Activated naive CD4-positive, alpha-beta T cell treated with Interleukin-2 at 50 U/mL for 16 hours (primary cell): ENCODE results near the gene DNAH7.
"Not testable (repeated sequence)": the region's sequence is repeated elsewhere in the genome, so short reads cannot be mapped to it uniquely, and the experiment has no call there.

ENCODE experiments used
- DNase-seq: peaks from one replicate; pipeline ENCODE4 v3.0.0-alpha.2; 2020

Gene DNAH7

DNA sequence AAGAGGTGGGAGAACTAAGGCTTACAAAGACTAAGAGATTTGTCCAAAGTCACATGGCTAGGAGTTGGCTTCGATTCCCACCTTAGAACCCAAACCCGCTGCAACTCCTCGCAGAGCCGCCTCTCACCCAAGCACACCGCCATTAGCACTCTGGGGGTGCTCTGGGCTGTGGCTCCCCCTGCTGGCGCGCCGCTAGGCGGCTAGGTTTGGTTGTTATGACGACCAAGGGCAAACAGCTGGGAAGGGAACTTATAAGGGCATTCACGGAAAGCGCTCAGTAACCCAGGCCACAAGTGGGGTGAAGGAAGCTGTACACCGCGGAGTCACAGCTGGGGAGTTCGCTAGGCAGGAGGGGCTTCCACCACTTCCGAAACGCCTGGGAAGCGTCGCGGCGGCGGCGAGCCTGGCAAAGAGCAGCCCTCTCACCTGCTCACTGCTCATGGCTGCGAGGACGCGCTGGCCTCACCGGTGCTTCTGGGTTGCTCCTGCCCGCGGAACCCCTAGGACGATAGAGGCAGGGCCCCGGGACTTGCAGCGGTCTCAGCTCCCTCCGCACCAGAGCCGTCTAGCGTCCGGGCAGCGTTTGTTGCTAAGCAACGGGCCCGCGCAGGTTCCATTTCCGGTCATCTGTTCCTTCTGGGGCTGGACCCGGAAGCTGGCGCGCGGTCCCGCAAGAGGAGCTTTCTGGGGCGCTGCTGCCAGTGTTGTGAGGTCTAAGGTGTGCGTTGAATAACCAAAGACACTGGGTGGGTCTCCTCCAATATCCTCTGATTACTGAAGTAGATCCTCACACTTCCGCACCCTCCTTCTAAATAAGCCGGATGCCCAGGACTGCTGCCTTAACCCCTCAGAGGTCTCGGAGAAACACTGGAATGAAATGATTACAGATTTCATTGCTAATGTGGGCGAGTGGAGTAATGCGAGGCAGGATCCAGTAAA is at the start of gene DNAH7:
Gene DNAH7 (minus strand): TSS at position 567 of the 939 bp plus-strand sequence. CDS start 126 bp downstream, at position 441.
- DNase-seq: peak; percentile 91

GRCh38 chr2:196117214-196117705 is 48.6 kb upstream of the DNAH7 start:
- no peak for DNase-seq

DNA sequence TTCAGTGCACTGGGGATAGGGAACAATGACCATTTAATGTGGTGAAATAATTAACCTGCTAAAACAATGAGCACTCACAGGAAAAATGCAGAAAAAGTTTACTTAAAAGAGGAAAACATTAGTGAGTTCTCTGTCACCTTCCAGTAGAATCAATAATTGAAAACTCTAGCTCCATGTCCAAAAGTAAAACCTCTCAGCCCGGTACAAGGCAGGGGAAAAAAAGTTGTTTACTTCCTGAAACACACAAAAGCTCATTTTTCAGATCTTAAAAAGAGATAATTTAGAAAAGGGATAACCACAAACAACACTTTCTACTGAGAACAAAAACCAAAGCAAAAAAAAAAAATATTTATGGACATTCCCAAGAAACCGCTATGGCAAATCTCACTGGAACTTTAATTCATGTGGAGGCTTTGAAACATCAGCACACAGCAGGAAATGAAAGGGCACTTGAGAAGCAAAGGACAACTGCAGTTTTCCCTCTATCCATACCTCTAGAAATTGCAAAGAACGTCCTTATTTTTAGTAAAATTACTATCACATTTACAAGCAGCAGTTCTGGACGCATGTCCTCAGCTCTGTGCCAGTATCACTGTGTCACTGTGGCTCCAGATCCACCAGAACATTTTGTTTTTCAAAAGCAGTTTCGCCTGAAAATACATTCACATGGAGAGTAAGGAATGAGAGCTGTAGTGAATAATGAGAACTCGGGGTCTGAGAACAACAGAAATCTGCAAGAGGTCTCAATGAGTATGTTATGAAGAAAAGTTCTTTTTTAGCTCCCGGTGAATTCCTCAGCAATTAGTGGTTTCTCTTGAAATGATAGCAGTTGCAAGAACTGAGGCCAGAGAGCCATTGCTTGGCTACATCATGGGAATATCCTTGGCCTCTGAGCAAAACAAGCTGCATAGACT is 44.7 kb upstream of the DNAH7 start:
- no peak for DNase-seq

DNA sequence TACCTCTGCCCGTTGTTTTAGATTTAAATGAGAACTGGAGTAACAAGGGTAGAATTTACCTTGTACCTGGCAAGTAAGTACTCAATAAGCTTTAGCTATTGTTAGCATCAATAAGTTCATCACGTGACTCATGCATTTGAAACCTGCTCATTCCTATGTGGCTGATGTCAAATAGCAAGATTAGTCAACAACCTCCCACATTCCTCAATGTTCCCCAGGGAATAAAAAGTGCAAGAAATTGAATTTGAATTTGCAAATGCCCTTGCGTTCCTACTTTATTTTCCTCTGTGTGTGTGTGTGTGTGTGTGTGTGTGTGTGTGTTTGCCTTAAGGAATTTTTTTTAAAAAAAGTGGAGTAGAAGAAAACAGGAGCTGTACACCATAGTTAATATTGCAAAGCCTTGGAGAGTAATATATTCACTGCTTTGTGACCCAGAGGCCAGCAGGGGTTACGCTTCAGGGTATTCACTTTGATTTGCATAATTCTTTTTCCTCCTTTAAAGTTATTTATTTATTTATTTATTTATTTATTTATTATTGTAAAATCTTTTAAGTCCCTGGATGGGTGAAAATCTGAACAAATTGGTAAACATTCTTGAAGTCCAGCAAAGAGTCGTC is 43.9 kb upstream of the DNAH7 start:
- DNase-seq: no peak

DNA sequence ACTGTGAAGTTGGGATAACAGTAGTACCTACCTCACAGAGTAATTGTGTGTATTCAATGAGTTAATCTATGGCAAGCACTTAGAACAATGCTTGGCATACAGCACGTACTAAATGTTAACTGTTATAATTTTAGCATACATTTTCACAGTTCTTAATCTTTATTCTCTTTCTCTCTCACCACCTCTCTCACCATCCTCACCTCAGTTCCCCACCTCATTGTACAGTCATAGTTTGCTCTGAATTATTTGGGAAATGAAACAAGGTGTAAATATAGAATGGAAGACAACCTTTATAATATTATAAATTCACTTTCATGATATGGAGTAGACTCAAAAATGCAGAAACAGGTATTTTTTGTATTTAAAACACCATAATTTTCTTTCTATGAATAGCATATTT is 40.0 kb upstream of the DNAH7 start:
- no peak for DNase-seq

- DNase-seq: no peak
Measured at GRCh38 chr2:196105951-196106350, 37.3 kb upstream of the DNAH7 start.

GRCh38 chr2:196104066-196104465 is 35.4 kb upstream of the DNAH7 start:
- no peak for DNase-seq

GRCh38 chr2:196103626-196104025 is 35.0 kb upstream of the DNAH7 start:
- DNase-seq: no peak

GRCh38 chr2:196101325-196101991 is 32.8 kb upstream of the DNAH7 start:
- DNase-seq: peak; percentile 24

DNA sequence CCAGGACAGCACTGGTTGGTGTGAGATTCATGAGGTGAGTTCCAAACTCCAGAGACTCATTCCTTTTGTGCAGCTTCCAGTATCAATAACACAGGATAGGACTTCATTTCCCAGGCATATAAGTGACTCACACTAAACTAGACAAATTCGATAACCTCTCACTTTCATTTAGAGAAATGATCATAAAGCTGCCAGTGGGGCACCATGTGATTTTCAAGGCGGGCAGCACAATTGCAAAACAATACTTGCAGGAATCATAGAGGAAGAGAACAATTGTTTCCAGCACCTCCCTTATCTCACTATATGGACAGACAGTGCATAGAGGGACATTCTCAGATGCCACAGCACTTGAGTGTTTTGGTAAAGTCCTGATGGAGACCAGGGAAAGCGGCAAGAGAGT is 31.3 kb upstream of the DNAH7 start:
- DNase-seq: no peak

DNA sequence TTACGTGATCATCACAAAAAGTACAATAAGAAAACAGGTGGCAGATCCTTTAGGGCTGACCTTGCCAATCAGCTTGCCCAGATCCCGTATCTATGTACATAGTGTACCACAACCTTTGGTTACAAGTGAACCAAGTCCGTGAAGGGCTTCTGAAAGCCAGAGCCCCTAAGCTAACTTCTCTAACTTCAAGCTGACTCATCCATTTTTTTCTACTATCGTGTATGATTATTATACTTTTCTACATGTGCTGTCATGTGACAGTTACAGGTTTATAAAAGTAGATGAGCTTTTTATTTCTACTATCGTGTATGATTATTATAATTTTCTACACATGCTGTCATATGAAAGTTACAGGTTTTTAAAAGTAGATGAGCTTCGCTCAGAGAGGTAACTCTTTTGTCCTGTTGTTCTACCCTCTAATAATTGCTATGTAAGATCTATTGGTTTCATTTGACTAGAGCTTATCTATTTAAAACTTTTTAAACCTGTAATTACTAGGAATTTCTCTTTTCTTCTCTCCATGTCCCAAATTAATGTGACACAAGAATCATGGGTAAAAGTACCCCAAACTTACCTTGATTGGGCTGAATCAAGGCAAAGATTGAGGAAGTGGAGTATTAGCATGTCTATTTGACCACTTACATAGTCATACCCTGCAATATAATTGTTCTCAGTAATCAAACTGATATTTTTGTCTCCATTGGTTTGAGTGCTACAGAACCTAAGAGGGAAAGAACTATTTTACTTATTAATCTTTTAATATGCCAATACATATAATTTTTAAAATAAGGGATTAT is 29.4 kb upstream of the DNAH7 start:
- no peak for DNase-seq

GRCh38 chr2:196096982-196097745 is 28.5 kb upstream of the DNAH7 start:
- DNase-seq: no peak

- no peak for DNase-seq
Measured at GRCh38 chr2:196096264-196096663, 27.6 kb upstream of the DNAH7 start.

DNA sequence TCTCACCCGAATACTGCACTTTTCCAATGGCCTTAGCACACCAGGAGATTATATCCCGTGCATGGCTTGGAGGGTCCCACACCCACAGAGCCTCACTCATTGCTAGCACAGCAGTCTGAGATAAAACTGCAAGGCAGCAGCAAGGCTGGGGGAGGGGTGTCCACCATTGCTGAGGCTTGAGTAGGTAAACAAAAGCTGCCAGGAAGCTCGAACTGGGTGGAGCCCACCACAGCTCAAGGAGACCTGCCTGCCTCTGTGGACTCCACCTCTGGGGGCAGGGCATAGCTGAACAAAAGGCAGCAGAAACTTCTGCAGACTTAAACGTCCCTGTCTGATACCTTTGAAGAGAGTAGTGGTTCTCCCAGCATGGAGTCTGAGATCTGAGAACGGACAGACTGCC is 20.8 kb upstream of the DNAH7 start:
- not testable (repeated sequence) for DNase-seq

GRCh38 chr2:196088203-196088602 is 19.6 kb upstream of the DNAH7 start:
- DNase-seq: no peak

DNA sequence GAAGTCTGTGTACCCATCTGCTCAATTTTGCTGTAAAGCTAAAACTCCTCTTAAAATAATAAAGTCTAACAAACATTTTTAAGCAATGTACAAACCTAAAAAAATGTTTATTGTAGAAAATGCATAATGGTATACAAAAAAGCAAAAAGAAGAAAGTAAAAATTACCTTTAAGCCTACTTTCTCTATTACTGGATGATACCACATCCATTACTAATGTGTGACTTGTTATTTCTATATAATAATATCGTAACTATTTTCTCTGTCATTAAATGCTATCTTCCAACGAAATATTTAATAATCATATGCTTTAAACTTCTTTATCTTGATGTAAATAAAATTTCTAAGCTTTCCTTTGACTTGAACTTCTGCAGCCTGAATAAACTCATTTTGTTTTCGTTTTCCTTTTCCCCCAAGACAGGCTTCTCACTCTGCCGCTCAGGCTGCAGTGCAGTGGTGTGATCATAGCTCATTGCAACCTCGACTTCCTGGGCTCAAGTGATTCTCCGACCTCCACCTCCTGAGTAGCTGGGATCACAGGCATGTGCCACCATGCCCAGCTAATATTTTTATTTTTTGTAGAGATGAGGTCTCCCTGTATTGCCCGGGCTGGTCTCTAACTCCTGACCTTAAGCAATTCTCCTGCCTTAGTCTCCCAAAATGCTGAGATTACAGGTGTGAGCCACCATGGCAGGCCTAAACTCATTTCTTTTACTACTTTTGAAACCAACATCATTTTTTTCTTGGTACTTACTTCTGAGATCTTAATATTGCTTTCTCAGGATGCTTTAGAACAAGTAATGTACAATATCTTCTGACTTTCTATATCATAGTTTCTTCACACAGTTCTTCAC is 18.1 kb upstream of the DNAH7 start:
- DNase-seq: no peak

DNA sequence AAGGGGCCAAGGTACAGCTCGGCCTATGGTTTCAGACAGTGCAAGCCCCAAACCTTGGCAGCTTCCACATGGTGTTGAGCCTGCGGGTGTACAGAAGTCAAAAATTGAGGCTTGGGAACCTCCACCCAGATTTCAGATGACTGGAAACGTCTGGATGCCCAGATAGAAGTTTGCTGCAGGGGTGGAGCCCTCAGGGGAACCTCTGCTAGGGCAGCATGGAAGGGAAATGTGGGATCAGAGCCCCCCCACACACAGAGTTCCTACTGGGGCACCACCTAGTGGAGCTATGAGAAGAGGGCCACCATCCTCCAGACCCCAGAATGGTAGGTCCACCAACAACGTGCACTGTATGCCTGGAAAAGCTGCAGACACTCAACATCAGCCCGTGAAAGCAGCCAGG is 15.0 kb upstream of the DNAH7 start:
- DNase-seq: no peak

DNA sequence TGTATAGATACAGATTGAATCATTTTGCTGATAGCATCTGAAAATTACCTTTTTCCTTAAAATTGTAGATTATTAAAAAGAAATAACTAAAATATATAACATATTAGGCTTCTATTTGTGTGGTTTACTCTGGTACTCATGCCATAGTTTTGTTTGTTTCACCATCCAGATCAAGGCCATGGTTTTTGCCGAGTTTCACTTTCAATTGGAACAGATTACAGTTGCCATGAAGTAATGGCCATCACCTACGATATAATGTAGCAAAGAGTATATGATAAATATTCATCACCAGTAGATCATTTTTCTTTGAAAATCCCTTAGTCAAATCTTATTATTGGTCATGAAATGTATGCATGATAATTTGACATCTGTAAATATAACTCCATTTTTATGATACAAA is 11.9 kb upstream of the DNAH7 start:
- no peak for DNase-seq

- no peak for DNase-seq
Measured at GRCh38 chr2:196079052-196079451, 10.4 kb upstream of the DNAH7 start.

DNA sequence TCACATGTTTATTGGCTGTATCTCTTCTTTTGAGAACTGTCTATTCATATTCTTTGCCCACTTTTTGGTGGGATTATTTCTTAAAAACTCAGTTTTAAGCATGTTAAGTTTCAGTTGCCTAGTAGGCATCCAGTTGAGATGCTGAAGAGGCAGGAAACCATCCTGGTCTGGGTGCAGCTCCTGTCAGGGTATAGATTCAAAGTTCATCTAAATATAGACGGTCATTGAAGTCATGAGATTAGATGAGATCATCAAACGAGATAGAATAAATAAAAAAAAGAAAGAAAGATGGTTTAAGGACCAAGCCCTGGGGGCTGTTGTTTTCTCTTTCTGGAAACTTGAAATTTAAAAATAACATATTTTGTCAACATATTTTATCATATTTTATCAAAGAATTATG is 9.2 kb upstream of the DNAH7 start:
- no peak for DNase-seq
